DOHH2 (cell line): Measurements from ENCODE around the gene PRAC1.
"Not testable (repeated sequence)": the region's sequence is repeated elsewhere in the genome, so short reads cannot be mapped to it uniquely, and the experiment has no call there.

Experiments used
- H3F3A ChIP-seq: fragments of 200-600 bp; sonication (generic), shearing (Covaris generic); 2 replicates; pipeline ENCODE4 v1.6.0; 2016; ENCODE audit warnings: antibody characterized with exemption, mild to moderate bottlenecking; ENCODE audit not compliant: control insufficient read depth, insufficient read depth
- H3K27ac ChIP-seq: fragments of 200-600 bp; sonication (generic); 2 replicates; pipeline ENCODE4 v1.5.1; 2014; ENCODE audit warnings: low read depth, mild to moderate bottlenecking, low read length, moderate library complexity
- H3K27me3 ChIP-seq: fragments of 200-600 bp; sonication (generic); 2 replicates; pipeline ENCODE4 v1.6.1; 2014; ENCODE audit warnings: mild to moderate bottlenecking, low read length, mixed read lengths; ENCODE audit not compliant: control insufficient read depth
- H3K36me3 ChIP-seq: fragments of 200-600 bp; sonication (generic); 2 replicates; pipeline ENCODE4 v1.6.1; 2014; ENCODE audit warnings: mild to moderate bottlenecking, low read length, moderate library complexity, mixed read lengths; ENCODE audit not compliant: control insufficient read depth
- H3K4me1 ChIP-seq: fragments of 200-600 bp; sonication (generic); 2 replicates; pipeline ENCODE4 v1.6.1; 2014; ENCODE audit warnings: mild to moderate bottlenecking, low read length, mixed read lengths; ENCODE audit not compliant: control insufficient read depth
- H3K4me2 ChIP-seq: fragments of 200-600 bp; sonication (generic); 2 replicates; pipeline ENCODE4 v1.6.0; 2014; ENCODE audit warnings: mild to moderate bottlenecking, low read length, moderate library complexity
- H3K4me3 ChIP-seq: fragments of 200-600 bp; sonication (generic); 2 replicates; pipeline ENCODE4 v1.5.1; 2014; ENCODE audit warnings: mild to moderate bottlenecking, low read length, mixed read lengths
- H3K79me2 ChIP-seq: fragments of 200-600 bp; sonication (generic); 2 replicates; pipeline ENCODE4 v1.6.1; 2014; ENCODE audit warnings: mild to moderate bottlenecking, low read length, mixed read lengths; ENCODE audit not compliant: control insufficient read depth
- H3K9me2 ChIP-seq: fragments of 200-600 bp; sonication (generic); replicated peaks from 2 replicates; pipeline ENCODE4 v1.6.1; 2014; ENCODE audit warnings: mild to moderate bottlenecking, low read length, mixed read lengths; ENCODE audit not compliant: control insufficient read depth
- H3K9me3 ChIP-seq: fragments of 200-600 bp; sonication (generic); 2 replicates; pipeline ENCODE4 v1.6.1; 2014; ENCODE audit warnings: antibody characterized with exemption, low read length, mixed read lengths; ENCODE audit not compliant: control insufficient read depth, insufficient read depth
- H4K20me1 ChIP-seq: fragments of 200-600 bp; sonication (generic); 2 replicates; pipeline ENCODE4 v1.6.0; 2014; ENCODE audit warnings: low read depth, mild to moderate bottlenecking, antibody characterized with exemption, low read length, moderate library complexity; ENCODE audit not compliant: control insufficient read depth, insufficient read depth
- CTCF ChIP-seq: fragments of 200-600 bp; sonication (generic); IDR thresholded peaks from one replicate; pipeline ENCODE4 v1.5.1; 2014; ENCODE audit warnings: antibody characterized with exemption, mild to moderate bottlenecking, low read depth, low read length; ENCODE audit not compliant: poor library complexity, severe bottlenecking
- EZH2phosphoT487 ChIP-seq: fragments of 200-600 bp; sonication (generic); IDR thresholded peaks from 2 replicates; pipeline ENCODE4 v1.6.1; 2017; ENCODE audit warnings: borderline replicate concordance, mild to moderate bottlenecking, antibody characterized with exemption, low read length, moderate library complexity, mixed read lengths

Gene PRAC1

GRCh38 chr17:48718761-48719641 is 3.3 kb downstream of the PRAC1 start:
- no peaks in the 10 kb centered on the region for H4K20me1 ChIP-seq
- peaks cover 21% of the 10 kb centered on the region for H3K27me3 ChIP-seq
- no peak overlapping the region for H3K4me3 ChIP-seq
- TF ChIP-seq CTCF: no peak
- no peak for TF ChIP-seq EZH2phosphoT487
- H3K36me3 ChIP-seq: no peaks in the 10 kb centered on the region
- H3K4me1 ChIP-seq: peaks cover 14% of the 10 kb centered on the region
- no peaks in the 10 kb centered on the region for H3F3A ChIP-seq
- H3K27ac ChIP-seq: no peak overlapping the region
- H3K9me3 ChIP-seq: no peaks in the 10 kb centered on the region
- no peak overlapping the region for H3K4me2 ChIP-seq
- H3K79me2 ChIP-seq: no peaks in the 10 kb centered on the region
- H3K9me2 ChIP-seq: no peaks in the 10 kb centered on the region

- Histone ChIP-seq H3K79me2 (no peaks in the 10 kb centered on the region), H3K4me2 (no peak overlapping the region), H3K27ac (no peak overlapping the region), H3K9me2 (no peaks in the 10 kb centered on the region), H3K4me3 (no peak overlapping the region), H3K27me3 (peaks cover 14% of the 10 kb centered on the region), H3F3A (no peaks in the 10 kb centered on the region), H3K9me3 (no peaks in the 10 kb centered on the region), H3K36me3 (no peaks in the 10 kb centered on the region), H3K4me1 (peaks cover 7% of the 10 kb centered on the region), H4K20me1 (no peaks in the 10 kb centered on the region)
- TF ChIP-seq EZH2phosphoT487: no peak
- no peak for TF ChIP-seq CTCF
Observed at GRCh38 chr17:48718227-48718760, 4.0 kb downstream of the PRAC1 start.

- no peaks in the 10 kb centered on the region for H3K9me3 ChIP-seq
- no peak overlapping the region for H3K27ac ChIP-seq
- no peak overlapping the region for H3K4me3 ChIP-seq
- no peak overlapping the region for H3K4me2 ChIP-seq
- no peaks in the 10 kb centered on the region for H3K36me3 ChIP-seq
- H3K27me3 ChIP-seq: peaks cover 10% of the 10 kb centered on the region
- no peaks in the 10 kb centered on the region for H4K20me1 ChIP-seq
- no peaks in the 10 kb centered on the region for H3F3A ChIP-seq
- H3K4me1 ChIP-seq: peaks cover under 1% of the 10 kb centered on the region
- H3K79me2 ChIP-seq: no peaks in the 10 kb centered on the region
- H3K9me2 ChIP-seq: no peaks in the 10 kb centered on the region
- TF ChIP-seq EZH2phosphoT487 (no peak), CTCF (no peak)
Observed at GRCh38 chr17:48717367-48718226, 4.7 kb downstream of the PRAC1 start.

GRCh38 chr17:48716549-48716948 is 5.8 kb downstream of the PRAC1 start:
- H3K4me3 ChIP-seq, H3K27me3 ChIP-seq, H3K4me2 ChIP-seq, H3K9me3 ChIP-seq, H3K4me1 ChIP-seq, H4K20me1 ChIP-seq, H3K36me3 ChIP-seq, H3K27ac ChIP-seq, H3K9me2 ChIP-seq, H3K79me2 ChIP-seq, H3F3A ChIP-seq: not testable (repeated sequence)
